ENCODE measurements around the gene NOP10.
A peak's percentile ranks its signal among the peaks of the same experiment; 100 is the strongest.

The NOP10 gene

DNA sequence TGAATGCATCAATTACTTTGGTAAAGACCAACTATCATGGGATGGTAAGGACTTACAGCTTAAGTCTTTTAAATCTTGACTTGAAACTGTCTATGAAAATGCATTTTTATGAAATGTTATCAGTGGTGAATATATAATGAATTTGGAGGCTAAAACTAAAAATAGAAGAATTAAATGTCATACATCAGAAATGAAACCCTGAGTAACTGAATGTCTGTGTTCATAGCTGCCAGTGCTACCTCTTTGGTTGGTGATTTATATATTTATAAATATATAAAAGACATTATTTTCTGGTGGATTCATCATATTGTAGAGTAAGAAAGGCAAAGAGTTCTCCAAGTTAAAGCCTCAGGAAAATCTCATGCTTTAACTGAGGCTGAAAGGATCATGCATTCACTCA lies 17.6 kb downstream of the NOP10 start:
- DNase-seq (ENCODE audit: low read depth): no peak
- no peak overlapping the region for H3K4me3 ChIP-seq (ENCODE audit: low read depth, low read length)
- TF ChIP-seq, protein P1, sequence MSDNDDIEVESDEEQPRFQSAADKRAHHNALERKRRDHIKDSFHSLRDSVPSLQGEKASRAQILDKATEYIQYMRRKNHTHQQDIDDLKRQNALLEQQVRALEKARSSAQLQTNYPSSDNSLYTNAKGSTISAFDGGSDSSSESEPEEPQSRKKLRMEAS (IDR thresholded peaks at IDR 0.05; ENCODE audit: low read depth, low read length): no peak
- TF ChIP-seq, protein P2, sequence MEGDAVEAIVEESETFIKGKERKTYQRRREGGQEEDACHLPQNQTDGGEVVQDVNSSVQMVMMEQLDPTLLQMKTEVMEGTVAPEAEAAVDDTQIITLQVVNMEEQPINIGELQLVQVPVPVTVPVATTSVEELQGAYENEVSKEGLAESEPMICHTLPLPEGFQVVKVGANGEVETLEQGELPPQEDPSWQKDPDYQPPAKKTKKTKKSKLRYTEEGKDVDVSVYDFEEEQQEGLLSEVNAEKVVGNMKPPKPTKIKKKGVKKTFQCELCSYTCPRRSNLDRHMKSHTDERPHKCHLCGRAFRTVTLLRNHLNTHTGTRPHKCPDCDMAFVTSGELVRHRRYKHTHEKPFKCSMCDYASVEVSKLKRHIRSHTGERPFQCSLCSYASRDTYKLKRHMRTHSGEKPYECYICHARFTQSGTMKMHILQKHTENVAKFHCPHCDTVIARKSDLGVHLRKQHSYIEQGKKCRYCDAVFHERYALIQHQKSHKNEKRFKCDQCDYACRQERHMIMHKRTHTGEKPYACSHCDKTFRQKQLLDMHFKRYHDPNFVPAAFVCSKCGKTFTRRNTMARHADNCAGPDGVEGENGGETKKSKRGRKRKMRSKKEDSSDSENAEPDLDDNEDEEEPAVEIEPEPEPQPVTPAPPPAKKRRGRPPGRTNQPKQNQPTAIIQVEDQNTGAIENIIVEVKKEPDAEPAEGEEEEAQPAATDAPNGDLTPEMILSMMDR (IDR thresholded peaks at IDR 0.05; ENCODE audit: low read depth, low read length): no peak
- TF ChIP-seq MYC (IDR thresholded peaks at IDR 0.05; ENCODE audit: low read depth, low read length): no peak
- no peak for TF ChIP-seq POLR2A (IDR thresholded peaks at IDR 0.05; ENCODE audit: extremely low read depth, insufficient read length)

DNA sequence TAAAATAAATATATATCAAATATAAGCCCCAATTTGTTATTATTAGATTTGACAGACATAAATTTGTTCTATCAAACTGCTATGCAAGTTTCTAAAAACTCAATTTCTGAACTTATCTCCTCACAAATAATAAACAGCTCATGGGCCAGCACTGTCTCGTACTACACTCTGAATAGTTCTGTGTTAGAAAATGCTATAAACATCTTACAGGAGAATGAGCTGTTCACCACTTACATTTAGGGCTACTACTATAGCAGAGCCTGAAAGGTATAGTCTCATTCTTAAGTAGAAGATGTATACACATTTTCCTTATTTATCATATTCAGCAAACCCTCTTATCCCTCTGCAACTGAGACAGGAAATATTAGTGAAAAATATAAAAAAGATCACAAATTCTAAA lies 18.0 kb downstream of the NOP10 start:
- no peak overlapping the region for H3K4me3 ChIP-seq (ENCODE audit: low read depth, low read length)
- TF ChIP-seq POLR2A (IDR thresholded peaks at IDR 0.05; ENCODE audit: extremely low read depth, insufficient read length) (no peak), MYC (IDR thresholded peaks at IDR 0.05; ENCODE audit: low read depth, low read length) (no peak)
- TF ChIP-seq, protein P2 (IDR thresholded peaks at IDR 0.05; ENCODE audit: low read depth, low read length): no peak
- TF ChIP-seq, protein P1 (IDR thresholded peaks at IDR 0.05; ENCODE audit: low read depth, low read length): no peak
- no peak for DNase-seq (ENCODE audit: low read depth)

DNA sequence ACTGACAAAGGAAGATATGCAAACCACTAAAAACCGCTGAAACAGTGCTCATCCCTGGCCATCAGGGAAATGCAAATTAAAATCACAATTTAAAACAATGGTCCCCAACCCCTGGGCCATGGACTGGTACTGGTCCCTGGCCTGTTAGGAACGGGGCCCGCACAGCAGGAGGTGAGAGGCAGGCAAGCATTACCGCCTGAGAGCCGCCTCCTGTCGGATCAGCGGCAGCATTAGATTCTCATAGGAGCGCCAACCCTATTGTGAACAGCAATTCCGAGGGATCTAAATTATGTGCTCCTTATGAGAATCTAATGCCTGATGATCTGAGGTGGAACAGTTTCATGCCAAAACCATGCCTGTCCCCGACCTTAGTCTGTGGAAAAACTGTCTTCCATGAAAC lies 19.7 kb downstream of the NOP10 start:
- no peak overlapping the region for H3K4me3 ChIP-seq (ENCODE audit: low read depth, low read length)
- no peak for DNase-seq (ENCODE audit: low read depth)
- TF ChIP-seq, protein P1 (IDR thresholded peaks at IDR 0.05; ENCODE audit: low read depth, low read length): no peak
- no peak for TF ChIP-seq MYC (IDR thresholded peaks at IDR 0.05; ENCODE audit: low read depth, low read length)
- TF ChIP-seq, protein P2 (IDR thresholded peaks at IDR 0.05; ENCODE audit: low read depth, low read length): no peak

DNA sequence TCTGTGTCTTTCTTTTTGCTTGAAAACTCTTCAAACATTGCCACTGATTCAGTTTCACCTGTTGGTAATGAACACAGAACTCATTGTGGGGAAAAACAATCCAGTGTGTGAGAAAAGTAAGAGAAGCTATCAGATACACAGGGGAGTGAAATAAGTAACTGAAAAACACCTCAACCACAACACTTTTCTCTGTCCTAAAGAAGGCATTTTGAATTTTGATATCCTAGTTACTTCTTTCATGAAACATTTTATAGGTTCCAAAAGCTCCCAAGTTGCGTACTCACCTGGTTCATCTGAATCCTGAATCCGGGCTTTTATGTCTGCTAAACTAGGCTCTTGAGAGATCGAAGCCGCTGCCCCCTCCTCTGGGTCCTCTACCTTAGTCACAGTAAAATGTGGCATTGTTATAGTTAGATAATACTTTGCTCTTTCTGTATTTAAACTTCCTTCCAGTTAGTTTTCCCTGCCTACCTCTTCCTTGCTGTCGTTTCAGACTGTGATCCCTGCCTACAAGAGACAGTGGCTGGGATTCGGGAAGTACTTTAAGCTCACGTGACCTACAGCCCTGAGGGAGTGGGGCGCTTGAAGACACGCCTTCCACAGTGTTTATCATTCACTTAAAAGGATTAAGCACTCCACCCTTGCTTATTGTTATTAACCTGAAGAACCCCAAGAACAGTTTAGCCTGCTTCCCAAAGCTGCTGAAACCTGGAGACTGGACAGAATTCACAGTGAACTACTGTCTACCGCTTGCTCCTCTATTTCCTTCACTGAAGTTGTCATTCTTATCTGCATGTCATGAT lies 24.5 kb downstream of the NOP10 start:
- H3K4me3 ChIP-seq (ENCODE audit: low read depth, low read length): peak overlapping the region; percentile 74
- TF ChIP-seq, protein P2 (IDR thresholded peaks at IDR 0.05; ENCODE audit: low read depth, low read length): no peak
- TF ChIP-seq, protein P1 (IDR thresholded peaks at IDR 0.05; ENCODE audit: low read depth, low read length): peak; percentile 88
- TF ChIP-seq MYC (IDR thresholded peaks at IDR 0.05; ENCODE audit: low read depth, low read length) (no peak), POLR2A (IDR thresholded peaks at IDR 0.05; ENCODE audit: extremely low read depth, insufficient read length) (peak; percentile 30)
- peak; percentile 63 for DNase-seq (ENCODE audit: low read depth)

DNA sequence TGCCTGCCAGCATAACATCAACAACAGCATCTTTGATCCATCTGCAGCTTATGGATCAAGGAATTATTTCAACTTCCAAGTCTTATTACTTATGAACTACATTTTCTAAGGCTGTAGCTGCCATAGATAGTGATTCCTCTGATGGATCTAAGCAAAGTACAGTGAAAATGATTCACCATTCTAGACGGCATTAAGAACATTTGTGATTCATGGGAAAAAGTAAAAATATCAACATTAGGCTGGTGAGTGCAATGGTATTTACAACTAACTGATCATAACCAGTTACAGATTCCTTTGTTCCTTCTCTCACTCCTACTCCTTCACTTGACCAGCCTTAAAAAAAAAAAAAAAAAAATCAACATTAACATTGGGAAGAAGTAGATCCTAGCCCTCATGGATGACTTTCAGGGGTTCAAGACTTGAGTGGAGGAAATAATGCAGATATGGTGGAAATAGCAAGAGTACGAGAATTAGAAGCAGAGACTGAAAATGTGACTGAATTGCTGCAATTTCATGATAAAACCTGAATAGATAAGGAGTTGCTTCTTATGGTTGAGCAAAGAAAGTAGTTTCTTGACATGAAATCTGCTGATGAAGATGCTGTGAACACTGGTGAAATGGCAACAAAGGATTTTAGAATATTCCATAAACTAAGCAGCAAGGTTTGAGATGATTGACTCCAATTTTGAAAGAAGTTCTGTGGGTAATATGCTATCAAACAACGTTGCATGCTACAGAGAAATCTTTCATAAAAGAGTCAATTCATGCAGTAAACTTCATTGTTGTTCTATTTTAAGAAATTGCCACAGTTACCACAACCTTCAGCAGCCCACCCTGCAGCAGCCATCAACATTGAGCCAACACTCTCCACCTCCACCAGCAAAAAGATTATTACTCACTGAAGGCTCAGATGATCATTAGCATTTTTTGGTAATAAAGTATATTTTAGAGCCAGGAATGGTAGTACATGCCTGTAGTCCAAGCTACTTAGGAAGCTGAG lies 28.1 kb downstream of the NOP10 start:
- DNase-seq (ENCODE audit: low read depth): no peak
- no peak overlapping the region for H3K4me3 ChIP-seq (ENCODE audit: low read depth, low read length)
- TF ChIP-seq, protein P2 (IDR thresholded peaks at IDR 0.05; ENCODE audit: low read depth, low read length): no peak
- TF ChIP-seq, protein P1 (IDR thresholded peaks at IDR 0.05; ENCODE audit: low read depth, low read length): no peak
- no peak for TF ChIP-seq MYC (IDR thresholded peaks at IDR 0.05; ENCODE audit: low read depth, low read length)
- TF ChIP-seq POLR2A (IDR thresholded peaks at IDR 0.05; ENCODE audit: extremely low read depth, insufficient read length): no peak
